Kidney glomerular epithelial cell (primary cell): ENCODE results near the gene ORMDL2.
"Not testable (repeated sequence)": the region's sequence is repeated elsewhere in the genome, so short reads cannot be mapped to it uniquely, and the experiment has no call there.

Experiments used
- DNase-seq: peaks from one replicate; lab custom pipeline; 2025; lab: John Stamatoyannopoulos, UW

The ORMDL2 gene

GRCh38 chr12:55861396-55861795 is 43.6 kb downstream of the ORMDL2 start:
- no peak for DNase-seq

- no peak for DNase-seq
Observed at GRCh38 chr12:55861871-55862270, 44.0 kb downstream of the ORMDL2 start.

GRCh38 chr12:55862286-55862685 is 44.4 kb downstream of the ORMDL2 start:
- no peak for DNase-seq

GRCh38 chr12:55862931-55863330 is 45.1 kb downstream of the ORMDL2 start:
- not testable (repeated sequence) for DNase-seq

- DNase-seq: no peak
Observed at GRCh38 chr12:55865327-55865726, 47.5 kb downstream of the ORMDL2 start.

- not testable (repeated sequence) for DNase-seq
Observed at GRCh38 chr12:55866454-55867004, 48.7 kb downstream of the ORMDL2 start.
